OCI-LY1 (cell line): Measurements from ENCODE around the gene HS3ST5.

ENCODE experiments used
- H2AFZ ChIP-seq: fragments of 200-600 bp; sonication (generic), shearing (Covaris generic); 2 replicates; pipeline ENCODE4 v1.6.0; 2014; ENCODE audit warnings: antibody characterized with exemption, mild to moderate bottlenecking, low read length
- H3F3A ChIP-seq: fragments of 200-600 bp; sonication (generic), shearing (Covaris generic); 2 replicates; pipeline ENCODE4 v1.6.0; 2014; ENCODE audit warnings: mild to moderate bottlenecking, antibody characterized with exemption, low read length, moderate library complexity; ENCODE audit not compliant: insufficient read depth
- H3K27ac ChIP-seq: fragments of 200-600 bp; sonication (generic); 2 replicates; pipeline ENCODE4 v1.5.1; 2014; ENCODE audit warnings: low read length, mixed run types, mild to moderate bottlenecking, low read depth; ENCODE audit not compliant: poor library complexity, severe bottlenecking
- H3K27me3 ChIP-seq: fragments of 200-600 bp; sonication (generic); 2 replicates; pipeline ENCODE4 v1.6.0; 2014; ENCODE audit warnings: antibody characterized with exemption, mild to moderate bottlenecking, low read length, moderate library complexity; ENCODE audit not compliant: insufficient read depth
- H3K36me3 ChIP-seq: fragments of 200-600 bp; sonication (generic); 2 replicates; pipeline ENCODE4 v1.6.1; 2014; ENCODE audit warnings: mild to moderate bottlenecking, antibody characterized with exemption, low read length, moderate library complexity, mixed read lengths; ENCODE audit not compliant: insufficient read depth
- H3K4me1 ChIP-seq: fragments of 200-600 bp; sonication (generic); 2 replicates; pipeline ENCODE4 v1.5.1; 2014; ENCODE audit warnings: mild to moderate bottlenecking, low read length, moderate library complexity; ENCODE audit not compliant: insufficient read depth, severe bottlenecking
- H3K4me2 ChIP-seq: fragments of 200-600 bp; sonication (generic), shearing (Covaris generic); 2 replicates; pipeline ENCODE4 v1.6.1; 2014; ENCODE audit warnings: low read length
- H3K4me3 ChIP-seq: fragments of 200-600 bp; sonication (generic); 2 replicates; pipeline ENCODE4 v1.5.1; 2014; ENCODE audit warnings: low read length, low read depth, mild to moderate bottlenecking, mixed read lengths; ENCODE audit not compliant: poor library complexity, severe bottlenecking
- H3K79me2 ChIP-seq: fragments of 200-600 bp; shearing (Covaris generic); 2 replicates; pipeline ENCODE4 v1.6.1; 2016; ENCODE audit warnings: mixed run types, low read length, mixed read lengths; ENCODE audit not compliant: insufficient read depth
- H3K9ac ChIP-seq: fragments of 200-600 bp; sonication (generic), shearing (Covaris generic); 2 replicates; pipeline ENCODE4 v1.6.1; 2014; ENCODE audit warnings: mild to moderate bottlenecking, low read length, mixed read lengths
- H3K9me2 ChIP-seq: fragments of 200-600 bp; sonication (generic), shearing (Covaris generic); 2 replicates; pipeline ENCODE4 v1.6.1; 2014; ENCODE audit warnings: low read depth, mild to moderate bottlenecking, low read length, mixed read lengths
- H3K9me3 ChIP-seq: fragments of 200-600 bp; shearing (Covaris generic); 2 replicates; pipeline ENCODE4 v1.6.1; 2014; ENCODE audit warnings: low read length, mixed read lengths
- H4K20me1 ChIP-seq: fragments of 200-600 bp; sonication (generic), shearing (Covaris generic); 2 replicates; pipeline ENCODE4 v1.6.0; 2016; ENCODE audit warnings: mild to moderate bottlenecking, low read length; ENCODE audit not compliant: insufficient read depth
- EZH2 ChIP-seq: fragments of 200-600 bp; sonication (generic), shearing (Covaris generic); IDR thresholded peaks from 2 replicates; pipeline ENCODE4 v1.8.0; 2017; ENCODE audit warnings: borderline replicate concordance, mixed run types, mild to moderate bottlenecking, antibody characterized with exemption, low read length, moderate library complexity, mixed read lengths
- TF ChIP-seq, protein P1 (sequence below): fragments of 200-600 bp; sonication (generic), shearing (Covaris generic); IDR thresholded peaks from 2 replicates; pipeline ENCODE4 v1.5.1; 2017; ENCODE audit warnings: mild to moderate bottlenecking, antibody characterized with exemption, low read length, moderate library complexity, mixed read lengths

HS3ST5 gene

GRCh38 chr6:114288701-114289495 lies 53.9 kb downstream of the HS3ST5 start:
- Histone ChIP-seq H3K79me2 (no peaks in the 10 kb centered on the region), H3K27ac (no peak overlapping the region), H3K9me3 (no peaks in the 10 kb centered on the region), H2AFZ (no peak overlapping the region), H3K36me3 (no peaks in the 10 kb centered on the region), H3K9me2 (no peaks in the 10 kb centered on the region), H3K4me3 (no peak overlapping the region), H3K4me1 (no peaks in the 10 kb centered on the region), H3K9ac (no peak overlapping the region), H3K27me3 (no peaks in the 10 kb centered on the region), H3K4me2 (no peak overlapping the region), H4K20me1 (no peaks in the 10 kb centered on the region), H3F3A (no peaks in the 10 kb centered on the region)
- TF ChIP-seq, protein P1, sequence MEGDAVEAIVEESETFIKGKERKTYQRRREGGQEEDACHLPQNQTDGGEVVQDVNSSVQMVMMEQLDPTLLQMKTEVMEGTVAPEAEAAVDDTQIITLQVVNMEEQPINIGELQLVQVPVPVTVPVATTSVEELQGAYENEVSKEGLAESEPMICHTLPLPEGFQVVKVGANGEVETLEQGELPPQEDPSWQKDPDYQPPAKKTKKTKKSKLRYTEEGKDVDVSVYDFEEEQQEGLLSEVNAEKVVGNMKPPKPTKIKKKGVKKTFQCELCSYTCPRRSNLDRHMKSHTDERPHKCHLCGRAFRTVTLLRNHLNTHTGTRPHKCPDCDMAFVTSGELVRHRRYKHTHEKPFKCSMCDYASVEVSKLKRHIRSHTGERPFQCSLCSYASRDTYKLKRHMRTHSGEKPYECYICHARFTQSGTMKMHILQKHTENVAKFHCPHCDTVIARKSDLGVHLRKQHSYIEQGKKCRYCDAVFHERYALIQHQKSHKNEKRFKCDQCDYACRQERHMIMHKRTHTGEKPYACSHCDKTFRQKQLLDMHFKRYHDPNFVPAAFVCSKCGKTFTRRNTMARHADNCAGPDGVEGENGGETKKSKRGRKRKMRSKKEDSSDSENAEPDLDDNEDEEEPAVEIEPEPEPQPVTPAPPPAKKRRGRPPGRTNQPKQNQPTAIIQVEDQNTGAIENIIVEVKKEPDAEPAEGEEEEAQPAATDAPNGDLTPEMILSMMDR: no peak
- no peak for TF ChIP-seq EZH2

DNA sequence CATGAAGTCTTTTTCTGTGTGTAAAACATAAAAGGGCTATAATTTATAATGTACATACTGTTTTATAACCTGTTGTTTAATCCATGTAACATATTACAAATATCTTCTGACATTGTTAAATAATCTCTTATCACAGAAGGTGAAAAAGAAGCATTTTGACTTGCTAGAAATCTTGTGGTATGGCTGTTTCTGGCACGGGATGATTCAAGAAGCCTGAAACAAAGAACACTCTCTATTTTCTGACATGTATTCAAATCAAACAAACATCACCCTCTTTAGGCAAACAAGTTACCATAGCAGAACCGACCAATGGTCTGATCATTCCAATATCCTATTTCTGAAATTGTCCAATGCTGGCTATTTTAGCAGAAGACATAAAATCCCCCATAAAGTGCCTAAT lies 55.4 kb downstream of the HS3ST5 start:
- Histone ChIP-seq H3K27me3 (no peaks in the 10 kb centered on the region), H3K4me3 (no peak overlapping the region), H4K20me1 (no peaks in the 10 kb centered on the region), H3K36me3 (no peaks in the 10 kb centered on the region), H3K4me1 (no peaks in the 10 kb centered on the region), H3K27ac (no peak overlapping the region), H3K9me3 (no peaks in the 10 kb centered on the region), H2AFZ (no peak overlapping the region), H3K79me2 (no peaks in the 10 kb centered on the region), H3K9ac (no peak overlapping the region), H3F3A (no peaks in the 10 kb centered on the region), H3K9me2 (no peaks in the 10 kb centered on the region), H3K4me2 (no peak overlapping the region)
- TF ChIP-seq EZH2: no peak
- TF ChIP-seq, protein P1: no peak

- no peaks in the 10 kb centered on the region for H4K20me1 ChIP-seq
- no peaks in the 10 kb centered on the region for H3F3A ChIP-seq
- no peaks in the 10 kb centered on the region for H3K36me3 ChIP-seq
- H3K79me2 ChIP-seq: no peaks in the 10 kb centered on the region
- H3K9me3 ChIP-seq: no peaks in the 10 kb centered on the region
- H3K9ac ChIP-seq: no peak overlapping the region
- no peak for TF ChIP-seq EZH2
- TF ChIP-seq, protein P1: no peak
- no peak overlapping the region for H3K4me2 ChIP-seq
- H3K27ac ChIP-seq: no peak overlapping the region
- no peak overlapping the region for H2AFZ ChIP-seq
- H3K4me1 ChIP-seq: no peaks in the 10 kb centered on the region
- H3K4me3 ChIP-seq: no peak overlapping the region
- H3K9me2 ChIP-seq: no peaks in the 10 kb centered on the region
- no peaks in the 10 kb centered on the region for H3K27me3 ChIP-seq
Observed at GRCh38 chr6:114286211-114286610, 56.6 kb downstream of the HS3ST5 start.
